Brain microvascular endothelial cell (primary cell): ENCODE data around the gene SCLY.

Source experiments
- DNase-seq: peaks from one replicate; pipeline ENCODE4 v3.0.0-alpha.2; 2020
- H3K27ac ChIP-seq: fragments of 250-450 bp; sonication (Bioruptor Pico); 2 replicates; pipeline ENCODE4 v1.5.1; 2020; ENCODE audit warnings: mild to moderate bottlenecking, moderate library complexity
- H3K27me3 ChIP-seq: fragments of 250-450 bp; sonication (Bioruptor Pico); replicated peaks from 2 replicates; pipeline ENCODE4 v1.5.1; 2020; ENCODE audit warnings: mild to moderate bottlenecking
- H3K36me3 ChIP-seq: fragments of 250-450 bp; sonication (Bioruptor Pico); replicated peaks from 2 replicates; pipeline ENCODE4 v1.5.1; 2020; ENCODE audit warnings: mild to moderate bottlenecking
- H3K4me3 ChIP-seq: 2 replicates; pipeline ENCODE4 v1.5.1; 2011; ENCODE audit warnings: low read depth, mild to moderate bottlenecking, control low read depth, low read length, moderate library complexity
- in situ Hi-C: cut with HindIII; loops from 2 replicates; pipeline ENCODE4 v1.10.0; 2017; ENCODE audit warnings: low sequenced_read_pairs, low pct_ligation_motif_present
- TF ChIP-seq, protein P1 (sequence below): IDR thresholded peaks from 2 replicates; pipeline ENCODE4 v1.5.1; 2011; ENCODE audit warnings: low read depth, mild to moderate bottlenecking, moderate library complexity, low read length, control low read depth, inconsistent platforms; ENCODE audit errors: missing control alignments

The SCLY gene

DNA sequence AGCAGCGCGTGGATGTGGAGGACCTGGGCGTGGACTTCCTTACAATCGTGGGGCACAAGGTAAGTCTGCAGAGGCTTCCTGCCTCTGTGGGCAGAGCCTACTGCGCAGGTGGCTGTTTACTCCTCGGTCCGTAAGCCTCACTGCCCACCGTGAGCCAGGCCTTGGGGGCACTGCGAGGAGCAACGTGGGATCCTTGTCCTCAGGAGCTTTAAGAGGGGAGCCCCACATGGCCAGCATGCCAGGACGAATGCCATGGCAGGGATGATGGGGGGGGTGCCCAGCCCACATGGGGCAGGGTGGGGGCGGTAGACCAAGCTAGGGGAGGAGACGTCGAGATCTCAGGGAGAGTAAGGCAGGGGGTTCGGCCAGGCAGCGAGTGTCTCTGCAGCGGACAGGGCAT, 21.4 kb downstream of the SCLY start:
- no peaks in the 10 kb centered on the region for H3K27me3 ChIP-seq
- H3K27ac ChIP-seq: no peak overlapping the region
- no peak overlapping the region for H3K4me3 ChIP-seq
- TF ChIP-seq, protein P1, sequence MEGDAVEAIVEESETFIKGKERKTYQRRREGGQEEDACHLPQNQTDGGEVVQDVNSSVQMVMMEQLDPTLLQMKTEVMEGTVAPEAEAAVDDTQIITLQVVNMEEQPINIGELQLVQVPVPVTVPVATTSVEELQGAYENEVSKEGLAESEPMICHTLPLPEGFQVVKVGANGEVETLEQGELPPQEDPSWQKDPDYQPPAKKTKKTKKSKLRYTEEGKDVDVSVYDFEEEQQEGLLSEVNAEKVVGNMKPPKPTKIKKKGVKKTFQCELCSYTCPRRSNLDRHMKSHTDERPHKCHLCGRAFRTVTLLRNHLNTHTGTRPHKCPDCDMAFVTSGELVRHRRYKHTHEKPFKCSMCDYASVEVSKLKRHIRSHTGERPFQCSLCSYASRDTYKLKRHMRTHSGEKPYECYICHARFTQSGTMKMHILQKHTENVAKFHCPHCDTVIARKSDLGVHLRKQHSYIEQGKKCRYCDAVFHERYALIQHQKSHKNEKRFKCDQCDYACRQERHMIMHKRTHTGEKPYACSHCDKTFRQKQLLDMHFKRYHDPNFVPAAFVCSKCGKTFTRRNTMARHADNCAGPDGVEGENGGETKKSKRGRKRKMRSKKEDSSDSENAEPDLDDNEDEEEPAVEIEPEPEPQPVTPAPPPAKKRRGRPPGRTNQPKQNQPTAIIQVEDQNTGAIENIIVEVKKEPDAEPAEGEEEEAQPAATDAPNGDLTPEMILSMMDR: no peak
- no peak for DNase-seq
- in situ Hi-C loops: no loop called here
- H3K36me3 ChIP-seq: peaks cover 2% of the 10 kb centered on the region

DNA sequence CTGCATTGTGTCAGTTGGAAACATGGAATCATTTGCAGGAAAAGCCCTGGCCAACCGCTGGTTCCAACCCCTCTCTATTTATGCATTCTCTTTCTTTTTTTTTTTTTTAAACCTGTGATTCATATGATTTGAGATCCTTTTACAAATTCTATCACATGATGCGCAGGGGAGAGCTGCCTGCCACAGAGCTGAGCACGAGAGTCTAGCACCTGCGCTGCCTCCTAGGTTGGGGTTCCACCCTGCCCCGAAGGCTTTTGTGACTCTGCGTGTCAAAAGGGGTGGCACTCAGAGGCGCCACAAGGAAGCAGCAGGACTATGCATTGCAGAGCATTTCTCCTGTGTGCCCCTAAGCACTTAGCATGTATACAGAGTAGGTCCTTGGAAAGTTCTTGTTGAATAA, 22.0 kb downstream of the SCLY start:
- in situ Hi-C loops: no loop called here
- DNase-seq: no peak
- TF ChIP-seq, protein P1: no peak
- Histone ChIP-seq H3K36me3 (peaks cover 2% of the 10 kb centered on the region), H3K27me3 (no peaks in the 10 kb centered on the region), H3K27ac (no peak overlapping the region), H3K4me3 (no peak overlapping the region)

DNA sequence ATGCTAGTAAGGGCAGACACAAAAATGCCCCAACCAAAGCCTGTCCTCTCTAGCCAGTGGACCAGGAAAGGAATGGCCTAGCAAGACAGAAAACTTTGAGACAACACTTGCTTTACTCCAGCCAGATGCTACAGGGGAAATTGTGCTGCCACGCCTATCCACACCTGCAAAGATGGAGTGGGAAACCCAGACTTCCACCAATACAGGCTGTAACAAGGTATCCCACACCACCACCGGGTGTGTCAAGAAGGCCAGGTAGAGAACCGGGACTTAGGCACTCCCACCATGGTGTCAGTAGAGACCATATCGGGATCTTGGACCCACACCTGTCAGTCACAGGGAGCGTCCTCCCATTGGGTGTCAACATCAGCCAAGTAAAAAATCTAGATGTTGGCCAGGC, 23.1 kb downstream of the SCLY start:
- DNase-seq: no peak
- no peak overlapping the region for H3K4me3 ChIP-seq
- in situ Hi-C loops: no loop called here

GRCh38 chr2:238084761-238085160, 24.0 kb downstream of the SCLY start:
- in situ Hi-C loops: no loop called here
- Histone ChIP-seq H3K4me3 (no peak overlapping the region), H3K27ac (no peak overlapping the region), H3K36me3 (peaks cover 2% of the 10 kb centered on the region), H3K27me3 (no peaks in the 10 kb centered on the region)
- TF ChIP-seq, protein P1: no peak
- DNase-seq: no peak

More for the DNA sequence above, 23.1 kb downstream of the SCLY start:
- no peaks in the 10 kb centered on the region for H3K27me3 ChIP-seq
- TF ChIP-seq, protein P1: no peak
- no peak overlapping the region for H3K27ac ChIP-seq
- H3K36me3 ChIP-seq: peaks cover 2% of the 10 kb centered on the region

DNA sequence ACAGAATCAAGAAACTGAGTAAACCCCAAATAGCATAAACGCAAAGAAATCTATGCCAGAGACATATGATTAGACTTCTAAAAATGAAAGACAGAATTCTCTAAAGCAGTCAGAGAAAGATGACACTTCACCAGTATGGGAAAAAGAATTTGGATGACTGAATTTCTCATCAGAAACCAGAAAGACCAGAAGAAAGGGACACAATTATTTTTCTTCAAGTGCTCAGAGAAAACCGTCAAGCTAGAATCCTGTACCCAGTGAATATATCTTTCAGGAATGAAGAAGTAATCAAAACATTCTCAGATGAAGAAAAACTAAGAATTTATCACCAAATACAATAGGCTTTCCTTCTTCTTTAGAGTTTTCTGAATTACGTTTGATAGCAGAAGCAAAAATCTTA, 25.1 kb downstream of the SCLY start:
- in situ Hi-C loops: no loop called here
- peaks cover 2% of the 10 kb centered on the region for H3K36me3 ChIP-seq
- DNase-seq: no peak
- no peak overlapping the region for H3K4me3 ChIP-seq
- TF ChIP-seq, protein P1: no peak
- H3K27me3 ChIP-seq: no peaks in the 10 kb centered on the region
- H3K27ac ChIP-seq: no peak overlapping the region

- H3K27ac ChIP-seq: no peak overlapping the region
- H3K4me3 ChIP-seq: no peak overlapping the region
Measured at GRCh38 chr2:238087211-238087610, 26.4 kb downstream of the SCLY start.

More at GRCh38 chr2:238087211-238087610, 26.4 kb downstream of the SCLY start:
- no peaks in the 10 kb centered on the region for H3K27me3 ChIP-seq
- in situ Hi-C loops: no loop called here
- TF ChIP-seq, protein P1: no peak
- DNase-seq: no peak
- peaks cover 2% of the 10 kb centered on the region for H3K36me3 ChIP-seq
